Endothelial cell of umbilical vein (primary cell): ENCODE results near the gene KLC1.

Experiments
- EZH2 ChIP-seq: IDR thresholded peaks from 2 replicates; pipeline ENCODE4 v1.6.1; 2012; ENCODE audit warnings: borderline replicate concordance, low read depth, mild to moderate bottlenecking, moderate library complexity, low read length, inconsistent platforms; ENCODE audit not compliant: severe bottlenecking
- JUN ChIP-seq: IDR thresholded peaks from 2 replicates; pipeline ENCODE4 v1.6.1; 2011; ENCODE audit warnings: borderline replicate concordance, low read depth; ENCODE audit not compliant: insufficient read length, insufficient read depth
- POLR2A ChIP-seq: IDR thresholded peaks from 2 replicates; pipeline ENCODE4 v1.6.1; 2012; ENCODE audit warnings: low read depth, mild to moderate bottlenecking, control low read depth, low read length
- POLR2AphosphoS5 ChIP-seq: IDR thresholded peaks from 2 replicates; pipeline ENCODE4 v1.6.1; 2012; ENCODE audit warnings: low read depth, mild to moderate bottlenecking, control low read depth, low read length, moderate library complexity; ENCODE audit not compliant: insufficient read depth
- TF ChIP-seq, protein P1 (sequence below), 2 donors: IDR thresholded peaks; 1 replicate in 1 of 2; 2 replicates in 1 of 2; pipeline ENCODE4 v1.5.1; 2011; ENCODE audit warnings: low read length in 2 of 2, mild to moderate bottlenecking in 2 of 2, moderate library complexity in 2 of 2, control low read depth in 1 of 2, inconsistent platforms in 1 of 2, low read depth in 1 of 2; ENCODE audit not compliant: insufficient read depth in 1 of 2; ENCODE audit errors: extremely low read depth in 1 of 2
- TF ChIP-seq, protein P2 (sequence below): IDR thresholded peaks from 2 replicates; pipeline ENCODE4 v1.6.1; 2011; ENCODE audit not compliant: insufficient read depth, insufficient read length

DNA sequence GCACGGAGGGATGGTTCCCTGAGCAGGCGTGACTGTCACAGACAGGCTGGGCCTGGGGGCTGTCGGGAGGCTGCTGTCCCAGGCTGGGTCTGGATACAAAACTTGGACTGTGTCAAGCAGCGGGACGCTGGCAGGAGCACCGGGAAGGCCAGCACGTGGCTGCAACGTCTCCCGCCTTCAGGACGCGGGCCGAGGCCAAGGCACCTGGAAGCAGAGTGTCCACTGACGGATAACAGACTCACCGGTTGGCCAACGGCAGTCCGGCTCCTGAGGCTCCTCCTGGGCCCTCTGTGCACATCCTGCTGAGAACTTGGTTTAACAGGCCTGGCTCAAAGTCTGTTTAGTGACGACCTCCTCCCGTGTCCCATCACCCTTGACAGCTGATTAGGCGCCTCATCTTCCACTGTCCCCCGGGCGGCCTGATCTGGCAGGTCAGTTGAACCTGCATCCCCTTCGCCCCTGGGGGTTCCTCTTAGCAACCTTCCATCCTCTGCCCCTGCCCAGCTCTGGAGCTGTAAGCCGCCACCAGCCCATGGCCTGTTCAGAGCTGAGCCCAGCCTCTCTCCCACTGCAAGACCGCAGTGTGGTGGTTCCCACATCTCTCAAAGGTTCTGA is 83.7 kb downstream of the KLC1 start:
- TF ChIP-seq POLR2AphosphoS5: peak; percentile 2
- TF ChIP-seq, protein P1, sequence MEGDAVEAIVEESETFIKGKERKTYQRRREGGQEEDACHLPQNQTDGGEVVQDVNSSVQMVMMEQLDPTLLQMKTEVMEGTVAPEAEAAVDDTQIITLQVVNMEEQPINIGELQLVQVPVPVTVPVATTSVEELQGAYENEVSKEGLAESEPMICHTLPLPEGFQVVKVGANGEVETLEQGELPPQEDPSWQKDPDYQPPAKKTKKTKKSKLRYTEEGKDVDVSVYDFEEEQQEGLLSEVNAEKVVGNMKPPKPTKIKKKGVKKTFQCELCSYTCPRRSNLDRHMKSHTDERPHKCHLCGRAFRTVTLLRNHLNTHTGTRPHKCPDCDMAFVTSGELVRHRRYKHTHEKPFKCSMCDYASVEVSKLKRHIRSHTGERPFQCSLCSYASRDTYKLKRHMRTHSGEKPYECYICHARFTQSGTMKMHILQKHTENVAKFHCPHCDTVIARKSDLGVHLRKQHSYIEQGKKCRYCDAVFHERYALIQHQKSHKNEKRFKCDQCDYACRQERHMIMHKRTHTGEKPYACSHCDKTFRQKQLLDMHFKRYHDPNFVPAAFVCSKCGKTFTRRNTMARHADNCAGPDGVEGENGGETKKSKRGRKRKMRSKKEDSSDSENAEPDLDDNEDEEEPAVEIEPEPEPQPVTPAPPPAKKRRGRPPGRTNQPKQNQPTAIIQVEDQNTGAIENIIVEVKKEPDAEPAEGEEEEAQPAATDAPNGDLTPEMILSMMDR (IDR thresholded peaks at IDR 0.05; ENCODE audit: extremely low read depth in 1 of 2, insufficient read depth in 1 of 2, low read depth in 1 of 2, low read length in 2 of 2): no peak
- TF ChIP-seq, protein P2, sequence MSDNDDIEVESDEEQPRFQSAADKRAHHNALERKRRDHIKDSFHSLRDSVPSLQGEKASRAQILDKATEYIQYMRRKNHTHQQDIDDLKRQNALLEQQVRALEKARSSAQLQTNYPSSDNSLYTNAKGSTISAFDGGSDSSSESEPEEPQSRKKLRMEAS: no peak
- TF ChIP-seq POLR2A: no peak
- TF ChIP-seq EZH2: no peak
- TF ChIP-seq JUN: no peak
